Measurements from ENCODE around the gene TMEM30A.

DNA sequence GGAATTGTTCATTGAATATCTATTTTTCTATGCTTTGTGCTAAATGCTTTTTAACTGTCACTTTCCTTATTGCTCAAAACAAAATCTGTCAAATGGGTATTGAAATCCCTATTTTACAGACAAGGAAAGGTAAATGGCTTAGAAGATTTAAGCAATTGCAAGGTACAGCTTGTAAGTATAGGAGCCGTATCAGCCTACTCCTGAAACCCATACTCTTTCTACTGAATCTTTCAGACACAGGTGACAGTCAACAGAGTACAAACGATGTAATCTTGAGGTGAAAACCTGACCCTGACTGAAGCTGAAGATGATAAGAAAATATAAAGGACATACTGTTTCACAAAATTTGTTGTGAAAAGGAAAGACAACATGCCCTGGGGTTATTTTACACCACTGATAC, 34.0 kb downstream of the TMEM30A start:
- TF ChIP-seq, protein P1, sequence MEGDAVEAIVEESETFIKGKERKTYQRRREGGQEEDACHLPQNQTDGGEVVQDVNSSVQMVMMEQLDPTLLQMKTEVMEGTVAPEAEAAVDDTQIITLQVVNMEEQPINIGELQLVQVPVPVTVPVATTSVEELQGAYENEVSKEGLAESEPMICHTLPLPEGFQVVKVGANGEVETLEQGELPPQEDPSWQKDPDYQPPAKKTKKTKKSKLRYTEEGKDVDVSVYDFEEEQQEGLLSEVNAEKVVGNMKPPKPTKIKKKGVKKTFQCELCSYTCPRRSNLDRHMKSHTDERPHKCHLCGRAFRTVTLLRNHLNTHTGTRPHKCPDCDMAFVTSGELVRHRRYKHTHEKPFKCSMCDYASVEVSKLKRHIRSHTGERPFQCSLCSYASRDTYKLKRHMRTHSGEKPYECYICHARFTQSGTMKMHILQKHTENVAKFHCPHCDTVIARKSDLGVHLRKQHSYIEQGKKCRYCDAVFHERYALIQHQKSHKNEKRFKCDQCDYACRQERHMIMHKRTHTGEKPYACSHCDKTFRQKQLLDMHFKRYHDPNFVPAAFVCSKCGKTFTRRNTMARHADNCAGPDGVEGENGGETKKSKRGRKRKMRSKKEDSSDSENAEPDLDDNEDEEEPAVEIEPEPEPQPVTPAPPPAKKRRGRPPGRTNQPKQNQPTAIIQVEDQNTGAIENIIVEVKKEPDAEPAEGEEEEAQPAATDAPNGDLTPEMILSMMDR (IDR thresholded peaks at IDR 0.05) = no peak
- no peak for TF ChIP-seq POLR2A (IDR thresholded peaks at IDR 0.05)

Measured in testis (tissue), 2 donors.